HG03439 (cell line): ENCODE data around the gene IL17RB.

Experiments
- ATAC-seq: cut with Tn5 transposase; IDR thresholded peaks from one replicate; pipeline ENCODE4 v1.9.1; 2021; ENCODE audit warnings: mild to moderate bottlenecking, moderate library complexity; ENCODE audit not compliant: unreplicated experiment

The IL17RB gene

GRCh38 chr3:53902067-53902466 lies 55.7 kb downstream of the IL17RB start:
- ATAC-seq, result no peak

GRCh38 chr3:53902711-53903110 lies 56.3 kb downstream of the IL17RB start:
- ATAC-seq, result no peak

GRCh38 chr3:53913401-53913800 lies 67.0 kb downstream of the IL17RB start:
- no peak for ATAC-seq
